ENCODE measurements around the gene FFAR4. TPM values are rescaled to one million over a fixed set of nuclear protein-coding genes. Genes with fewer than 3 reads are reported as not detected.

Gene FFAR4
- total and polyA plus RNA-seq, 2 of the 4 experiments (the other 2 are of a cell fraction) = not detected

DNA sequence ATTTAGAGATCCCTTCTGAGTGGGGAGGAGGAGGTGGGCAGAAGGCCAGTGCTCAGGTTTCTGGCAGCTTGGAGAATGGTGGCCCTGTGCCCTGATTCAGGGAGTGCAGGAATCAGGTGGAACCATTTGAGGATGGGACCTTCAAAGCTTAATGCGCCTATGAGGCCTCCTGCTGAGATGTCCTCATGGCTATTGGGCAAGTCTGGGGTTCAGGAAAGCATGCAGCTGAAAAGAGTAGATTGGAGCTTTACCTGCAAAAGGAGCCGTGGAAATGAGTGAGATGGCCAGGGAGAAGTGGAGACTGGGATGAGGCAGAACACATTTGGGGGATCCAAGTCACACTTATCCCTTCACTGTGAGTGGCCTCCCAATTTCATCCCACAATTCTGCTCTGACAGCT is 6.1 kb downstream of the FFAR4 start:
- TF ChIP-seq MAFK (IDR thresholded peaks at IDR 0.05; ENCODE audit: low read depth, low read length) (no peak), POLR2A (IDR thresholded peaks at IDR 0.05; ENCODE audit: low read depth, low read length) (no peak), NFE2L2 (IDR thresholded peaks at IDR 0.05; ENCODE audit: low read depth, low read length) (no peak), FOS (IDR thresholded peaks at IDR 0.05; ENCODE audit: low read depth, low read length) (no peak), MAZ (IDR thresholded peaks at IDR 0.05; ENCODE audit: borderline replicate concordance, low read depth, low read length) (no peak), MXI1 (IDR thresholded peaks at IDR 0.05; ENCODE audit: borderline replicate concordance, low read depth, low read length) (no peak), RCOR1 (IDR thresholded peaks at IDR 0.05; ENCODE audit: insufficient replicate concordance, low read length) (no peak), BHLHE40 (IDR thresholded peaks at IDR 0.05; ENCODE audit: low read depth, low read length) (no peak), CEBPB (IDR thresholded peaks at IDR 0.05; ENCODE audit: low read depth, low read length) (no peak), CHD1 (IDR thresholded peaks at IDR 0.05; ENCODE audit: low read depth, low read length) (no peak)
- H3K9me1 ChIP-seq (ENCODE audit: insufficient read depth, low read length) = no peaks in the 10 kb centered on the region
- H3K18ac ChIP-seq (ENCODE audit: low read depth, low read length) = no peak overlapping the region
- ChIA-PET CTCF (no interaction called here), POLR2A (ENCODE audit: unreplicated experiment) (no interaction called here)
- DNase-seq (no peak), ATAC-seq (ENCODE audit: low read depth) (no peak)
- no peak overlapping the region for H2AK5ac ChIP-seq (ENCODE audit: low read depth, low read length)
- no peak overlapping the region for H2BK120ac ChIP-seq (ENCODE audit: low read depth, low read length)
- H3K36me3 ChIP-seq (ENCODE audit: control insufficient read depth, insufficient read depth, low read length) = no peaks in the 10 kb centered on the region
- dilution Hi-C loops (cut with HindIII; ENCODE audit: low sequenced_read_pairs, unreplicated experiment) (no loop called here), in situ Hi-C loops (cut with MboI; ENCODE audit: low sequenced_read_pairs) (no loop called here), intact Hi-C loops (cut with micrococcal nuclease) (no loop called here)
- no peak overlapping the region for H3K4ac ChIP-seq (ENCODE audit: low read depth, low read length)
- WGBS, 2 experiments (ENCODE audit: extremely low coverage in 2 of 2, insufficient read length in 1 of 2) = 60% methylated on average over 1 of the region's 2 CpGs; no CpG with 5 or more reads in 1 of the 2 experiments
- H3K4me1 ChIP-seq (ENCODE audit: control insufficient read depth, insufficient read depth, low read length) = no peaks in the 10 kb centered on the region
- no peaks in the 10 kb centered on the region for H4K20me1 ChIP-seq (ENCODE audit: insufficient read depth, low read length)
- H4K8ac ChIP-seq (ENCODE audit: low read depth in 2 of 2, low read length in 2 of 2) = no peak overlapping the region
- no peak overlapping the region for H4K91ac ChIP-seq (ENCODE audit: insufficient read depth, low read depth, low read length)
- no peak overlapping the region for H3K14ac ChIP-seq (replicated peaks; ENCODE audit: low read depth, low read length)
- no peak overlapping the region for H2AFZ ChIP-seq (replicated peaks; ENCODE audit: low read length, poor library complexity)
- H3K27me3 ChIP-seq (ENCODE audit: control insufficient read depth, insufficient read depth, low read length) = peaks cover 63% of the 10 kb centered on the region
- no peak overlapping the region for H3K4me3 ChIP-seq (ENCODE audit: insufficient read depth, low read depth, low read length)
- H2BK20ac ChIP-seq (ENCODE audit: low read depth, low read length) = no peak overlapping the region
- no peak overlapping the region for H3K9ac ChIP-seq (ENCODE audit: low read depth, low read length)
- no peaks in the 10 kb centered on the region for H3K9me3 ChIP-seq (ENCODE audit: control insufficient read depth, insufficient read depth, low read length)
- no peaks in the 10 kb centered on the region for H3K79me1 ChIP-seq (ENCODE audit: low read depth in 1 of 2, low read length in 2 of 2)
- H2BK15ac ChIP-seq (ENCODE audit: low read depth, low read length) = no peak overlapping the region
- H2BK5ac ChIP-seq (ENCODE audit: low read depth, low read length, poor library complexity, severe bottlenecking) = no peak overlapping the region
- no peak overlapping the region for H4K5ac ChIP-seq (ENCODE audit: low read depth, low read length)
- H2AK9ac ChIP-seq (replicated peaks; ENCODE audit: low read depth, low read length, poor library complexity) = no peak overlapping the region
- no peak overlapping the region for H3K4me2 ChIP-seq (ENCODE audit: low read depth, low read length)
- H3K27ac ChIP-seq (ENCODE audit: insufficient read depth, low read length) = no peak overlapping the region
- no TSS peak for BruUV-seq (replicated peaks)
- no peak overlapping the region for H3K23ac ChIP-seq (ENCODE audit: low read depth, low read length)
- H3K56ac ChIP-seq (ENCODE audit: extremely low read depth, insufficient read depth, low read length) = no peak overlapping the region
